ENCODE results near the gene PXK.

The PXK gene

GRCh38 chr3:58356054-58356453 lies 23.4 kb downstream of the PXK start:
- Histone ChIP-seq H3K36me3 (replicated peaks; ENCODE audit: insufficient read depth, low read length) (no peaks in the 10 kb centered on the region), H3K9me3 (replicated peaks; ENCODE audit: insufficient read depth, low read length) (no peaks in the 10 kb centered on the region), H2AFZ (ENCODE audit: low read length) (no peak overlapping the region), H3F3A (ENCODE audit: insufficient read depth, low read length) (no peaks in the 10 kb centered on the region), H3K4me3 (ENCODE audit: low read length) (no peak overlapping the region), H3K27me3 (replicated peaks; ENCODE audit: insufficient read depth, low read length) (no peaks in the 10 kb centered on the region), H3K4me1 (ENCODE audit: low read length) (no peaks in the 10 kb centered on the region), H3K27ac (ENCODE audit: low read length) (no peak overlapping the region), H3K79me2 (ENCODE audit: low read length) (peaks cover 4% of the 10 kb centered on the region; the same call in 1 of the 2 replicates), H4K20me1 (ENCODE audit: insufficient read depth, low read length) (no peaks in the 10 kb centered on the region; the same call in 1 of the 2 replicates), H3K9ac (ENCODE audit: low read length) (no peak overlapping the region), H3K4me2 (ENCODE audit: low read depth, low read length) (no peak overlapping the region), H3K9me2 (replicated peaks; ENCODE audit: insufficient read depth, low read length) (no peaks in the 10 kb centered on the region)
- TF ChIP-seq EZH2phosphoT487 (IDR thresholded peaks at IDR 0.05; ENCODE audit: low read length), result no peak
- TF ChIP-seq EZH2 (optimal IDR thresholded peaks at IDR 0.05; ENCODE audit: low read depth, low read length), result no peak
- TF ChIP-seq, protein P1, sequence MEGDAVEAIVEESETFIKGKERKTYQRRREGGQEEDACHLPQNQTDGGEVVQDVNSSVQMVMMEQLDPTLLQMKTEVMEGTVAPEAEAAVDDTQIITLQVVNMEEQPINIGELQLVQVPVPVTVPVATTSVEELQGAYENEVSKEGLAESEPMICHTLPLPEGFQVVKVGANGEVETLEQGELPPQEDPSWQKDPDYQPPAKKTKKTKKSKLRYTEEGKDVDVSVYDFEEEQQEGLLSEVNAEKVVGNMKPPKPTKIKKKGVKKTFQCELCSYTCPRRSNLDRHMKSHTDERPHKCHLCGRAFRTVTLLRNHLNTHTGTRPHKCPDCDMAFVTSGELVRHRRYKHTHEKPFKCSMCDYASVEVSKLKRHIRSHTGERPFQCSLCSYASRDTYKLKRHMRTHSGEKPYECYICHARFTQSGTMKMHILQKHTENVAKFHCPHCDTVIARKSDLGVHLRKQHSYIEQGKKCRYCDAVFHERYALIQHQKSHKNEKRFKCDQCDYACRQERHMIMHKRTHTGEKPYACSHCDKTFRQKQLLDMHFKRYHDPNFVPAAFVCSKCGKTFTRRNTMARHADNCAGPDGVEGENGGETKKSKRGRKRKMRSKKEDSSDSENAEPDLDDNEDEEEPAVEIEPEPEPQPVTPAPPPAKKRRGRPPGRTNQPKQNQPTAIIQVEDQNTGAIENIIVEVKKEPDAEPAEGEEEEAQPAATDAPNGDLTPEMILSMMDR (IDR thresholded peaks at IDR 0.05; ENCODE audit: low read length), result no peak
- DNase-seq, result no peak

DNA sequence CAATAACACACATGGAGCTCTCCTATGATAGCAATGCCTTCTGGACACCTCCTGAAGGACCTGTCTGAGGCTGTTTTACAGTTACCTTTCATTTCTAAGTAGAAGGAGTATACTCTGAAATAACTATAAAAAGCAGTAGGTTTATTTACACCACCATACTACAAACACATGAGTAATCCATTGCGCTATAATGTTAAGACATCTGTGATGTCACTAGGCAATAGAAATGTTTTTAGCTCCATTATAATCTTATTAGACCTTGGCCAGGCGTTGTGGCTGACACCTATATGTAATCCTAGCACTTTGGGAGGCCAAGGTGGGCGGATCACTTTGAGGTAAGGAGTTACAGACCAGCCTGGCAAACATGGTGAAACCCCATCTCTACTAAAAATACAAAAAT lies 24.7 kb downstream of the PXK start:
- Histone ChIP-seq H3K27me3 (replicated peaks; ENCODE audit: insufficient read depth, low read length) (no peaks in the 10 kb centered on the region), H3K9ac (ENCODE audit: low read length) (no peak overlapping the region), H3F3A (ENCODE audit: insufficient read depth, low read length) (no peaks in the 10 kb centered on the region), H3K4me1 (ENCODE audit: low read length) (no peaks in the 10 kb centered on the region), H2AFZ (ENCODE audit: low read length) (no peak overlapping the region), H3K9me2 (replicated peaks; ENCODE audit: insufficient read depth, low read length) (no peaks in the 10 kb centered on the region), H3K4me3 (ENCODE audit: low read length) (no peak overlapping the region), H3K4me2 (ENCODE audit: low read depth, low read length) (no peak overlapping the region), H4K20me1 (ENCODE audit: insufficient read depth, low read length) (no peaks in the 10 kb centered on the region), H3K36me3 (replicated peaks; ENCODE audit: insufficient read depth, low read length) (no peaks in the 10 kb centered on the region), H3K79me2 (ENCODE audit: low read length) (peaks cover 4% of the 10 kb centered on the region; the same call in 1 of the 2 replicates), H3K9me3 (replicated peaks; ENCODE audit: insufficient read depth, low read length) (no peaks in the 10 kb centered on the region), H3K27ac (ENCODE audit: low read length) (no peak overlapping the region)
- DNase-seq, result no peak
- TF ChIP-seq, protein P1 (IDR thresholded peaks at IDR 0.05; ENCODE audit: low read length), result no peak
- TF ChIP-seq EZH2 (optimal IDR thresholded peaks at IDR 0.05; ENCODE audit: low read depth, low read length), result no peak
- TF ChIP-seq EZH2phosphoT487 (IDR thresholded peaks at IDR 0.05; ENCODE audit: low read length), result no peak

DNA sequence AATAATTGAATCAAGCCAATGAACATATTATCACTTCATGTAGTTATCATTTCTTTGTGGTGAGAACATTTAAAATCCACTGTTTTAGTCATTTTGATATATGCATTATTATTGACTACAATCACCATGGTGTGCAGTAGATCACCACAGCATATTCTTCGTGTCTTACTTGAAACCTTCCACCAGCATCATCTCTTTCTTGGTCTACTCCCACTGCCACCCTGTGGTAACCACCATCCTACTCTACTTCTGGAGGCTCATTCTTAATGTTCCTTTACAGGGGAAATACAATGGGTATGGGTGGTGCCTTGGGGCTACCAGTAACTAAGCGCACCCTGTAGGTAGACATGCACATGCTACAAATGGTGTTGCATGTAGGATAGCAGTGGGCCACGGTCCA lies 25.4 kb downstream of the PXK start:
- no peak overlapping the region for H3K4me2 ChIP-seq (ENCODE audit: low read depth, low read length)
- no peak for DNase-seq
- no peaks in the 10 kb centered on the region for H3K4me1 ChIP-seq (ENCODE audit: low read length)
- no peak overlapping the region for H3K4me3 ChIP-seq (ENCODE audit: low read length)
- no peak overlapping the region for H3K9ac ChIP-seq (ENCODE audit: low read length)
- no peaks in the 10 kb centered on the region for H3K36me3 ChIP-seq (replicated peaks; ENCODE audit: insufficient read depth, low read length)
- no peak for TF ChIP-seq EZH2phosphoT487 (IDR thresholded peaks at IDR 0.05; ENCODE audit: low read length)
- TF ChIP-seq, protein P1 (IDR thresholded peaks at IDR 0.05; ENCODE audit: low read length), result no peak
- TF ChIP-seq EZH2 (optimal IDR thresholded peaks at IDR 0.05; ENCODE audit: low read depth, low read length), result no peak
- H3K9me3 ChIP-seq (replicated peaks; ENCODE audit: insufficient read depth, low read length), result no peaks in the 10 kb centered on the region
- H2AFZ ChIP-seq (ENCODE audit: low read length), result no peak overlapping the region
- H3F3A ChIP-seq (ENCODE audit: insufficient read depth, low read length), result no peaks in the 10 kb centered on the region
- H3K79me2 ChIP-seq (ENCODE audit: low read length), result peaks cover 4% of the 10 kb centered on the region; the same call in 1 of the 2 replicates
- H4K20me1 ChIP-seq (ENCODE audit: insufficient read depth, low read length), result no peaks in the 10 kb centered on the region
- H3K27me3 ChIP-seq (replicated peaks; ENCODE audit: insufficient read depth, low read length), result no peaks in the 10 kb centered on the region
- no peak overlapping the region for H3K27ac ChIP-seq (ENCODE audit: low read length)
- no peaks in the 10 kb centered on the region for H3K9me2 ChIP-seq (replicated peaks; ENCODE audit: insufficient read depth, low read length)
